Body of pancreas (tissue), 4 donors: ENCODE measurements around the gene NFS1. TPM values are rescaled to one million over a fixed set of nuclear protein-coding genes. Genes with fewer than 3 reads are reported as not detected.
"Not testable (repeated sequence)": the region's sequence is repeated elsewhere in the genome, so short reads cannot be mapped to it uniquely, and the experiment has no call there.

Source experiments
- ATAC-seq: fragments of 150-250 bp; one replicate; pipeline ENCODE4 v1.9.1; 2016
- DNase-seq, 4 donors: peaks; one replicate each; pipeline ENCODE4 v3.0.0-alpha.2; 2019
- H3K27ac ChIP-seq, 4 donors: fragments of 200-600 bp; sonication (generic); 1 replicate in 3 of 4; 2 replicates in 1 of 4; pipeline versions ENCODE4 v1.5.1 to v1.6.1; 2016 to 2019; ENCODE audit warnings: mild to moderate bottlenecking in 1 of 4, mixed read lengths in 1 of 4, moderate library complexity in 1 of 4
- H3K27me3 ChIP-seq, 2 donors: fragments of 200-600 bp; sonication (generic); one replicate each; pipeline ENCODE4 v1.6.0; 2016; ENCODE audit warnings: mild to moderate bottlenecking in 1 of 2
- H3K36me3 ChIP-seq, 2 donors: fragments of 200-600 bp; sonication (generic); replicated peaks in 1 of 2; 2 replicates each; pipeline ENCODE4 v1.5.1; 2016; ENCODE audit warnings: low read depth in 2 of 2; ENCODE audit not compliant: insufficient read depth in 1 of 2
- H3K4me1 ChIP-seq: fragments of 200-600 bp; sonication (generic); one replicate; pipeline ENCODE4 v1.6.0; 2016
- H3K4me3 ChIP-seq, 2 donors: fragments of 200-600 bp; sonication (generic); 1 replicate in 1 of 2; 2 replicates in 1 of 2; pipeline ENCODE4 v1.5.1; 2016 to 2019
- H3K9me3 ChIP-seq, 3 donors: fragments of 200-600 bp; sonication (generic); 1 replicate in 2 of 3; 2 replicates in 1 of 3; pipeline ENCODE4 v1.5.1; 2016
- POLR2A ChIP-seq, 3 donors: fragments of 450-650 bp; IDR thresholded peaks; one replicate each; pipeline ENCODE4 v1.6.1; 2016; ENCODE audit warnings: antibody characterized with exemption in 3 of 3, mild to moderate bottlenecking in 2 of 3
- WGBS, 2 donors: methylation state at CpG; one replicate each; pipeline ENCODE4 v1.1.5; 2017; 5-methylcytosine and 5-hydroxymethylcytosine counted together
- intact Hi-C: fragments of 100-400 bp; cut with DNase I; formaldehyde crosslinking; loops from one replicate; pipeline ENCODE4 v1.15.1; 2023
- total RNA-seq, 2 donors: library from RNA; depleted of rRNA; stranded (reverse); fragments of >200 nt; gene quantifications; one replicate each; pipeline ENCODE4 v1.1.0, GENCODE V29; 2016
- TF ChIP-seq, protein P1 (sequence below), 7 experiments: fragments of 450-650 bp in 4 of 7; fragments of 200-600 bp in 3 of 7; sonication (generic) in 3 of 7; IDR thresholded peaks; one replicate each; pipeline ENCODE4 v1.5.1; 2016 to 2019; ENCODE audit warnings: antibody characterized with exemption in 7 of 7

The NFS1 gene
- total RNA-seq, 2 donors from 2014 or later: 15.8 to 22.1 TPM

DNA sequence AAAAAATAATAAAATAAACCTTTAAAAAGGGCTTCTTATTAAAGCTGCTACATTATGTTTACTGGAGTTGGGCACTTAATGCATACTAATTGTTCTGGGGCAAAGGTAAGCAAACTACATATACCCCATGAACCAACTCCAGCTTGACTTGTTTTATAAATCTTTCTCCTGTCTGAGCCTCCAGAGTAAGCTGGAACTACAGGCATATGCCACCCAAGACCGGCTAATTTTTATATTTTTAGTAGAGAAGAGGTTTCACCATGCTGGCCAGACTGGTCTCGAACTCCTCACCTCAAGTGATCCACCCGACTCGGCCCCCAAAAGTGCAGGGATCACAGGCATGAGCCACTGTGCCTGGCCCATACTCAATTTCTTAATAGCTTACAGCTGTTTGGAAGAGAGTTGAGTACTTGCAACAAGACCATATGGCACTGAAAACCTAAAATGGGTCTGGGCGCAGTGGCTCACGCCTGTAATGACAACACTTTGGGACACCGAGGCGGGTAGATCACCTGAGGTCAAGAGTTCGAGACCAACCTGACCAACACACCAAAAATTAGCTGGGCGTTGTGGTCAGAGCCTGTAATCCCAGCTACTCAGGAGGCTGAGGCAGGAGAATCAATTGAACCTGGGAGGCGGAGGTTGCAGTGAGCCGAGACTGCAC is 20.0 kb upstream of the NFS1 start:
- Histone ChIP-seq H3K27me3 (no peaks in the 10 kb centered on the region), H3K36me3 (peaks cover 24 to 71% of the 10 kb centered on the region in 2 donors), H3K27ac (no peak overlapping the region), H3K4me3 (no peak overlapping the region), H3K4me1 (peaks cover 4% of the 10 kb centered on the region), H3K9me3 (no peaks in the 10 kb centered on the region)
- no peak for TF ChIP-seq POLR2A (IDR thresholded peaks at IDR 0.05)
- TF ChIP-seq, protein P1, sequence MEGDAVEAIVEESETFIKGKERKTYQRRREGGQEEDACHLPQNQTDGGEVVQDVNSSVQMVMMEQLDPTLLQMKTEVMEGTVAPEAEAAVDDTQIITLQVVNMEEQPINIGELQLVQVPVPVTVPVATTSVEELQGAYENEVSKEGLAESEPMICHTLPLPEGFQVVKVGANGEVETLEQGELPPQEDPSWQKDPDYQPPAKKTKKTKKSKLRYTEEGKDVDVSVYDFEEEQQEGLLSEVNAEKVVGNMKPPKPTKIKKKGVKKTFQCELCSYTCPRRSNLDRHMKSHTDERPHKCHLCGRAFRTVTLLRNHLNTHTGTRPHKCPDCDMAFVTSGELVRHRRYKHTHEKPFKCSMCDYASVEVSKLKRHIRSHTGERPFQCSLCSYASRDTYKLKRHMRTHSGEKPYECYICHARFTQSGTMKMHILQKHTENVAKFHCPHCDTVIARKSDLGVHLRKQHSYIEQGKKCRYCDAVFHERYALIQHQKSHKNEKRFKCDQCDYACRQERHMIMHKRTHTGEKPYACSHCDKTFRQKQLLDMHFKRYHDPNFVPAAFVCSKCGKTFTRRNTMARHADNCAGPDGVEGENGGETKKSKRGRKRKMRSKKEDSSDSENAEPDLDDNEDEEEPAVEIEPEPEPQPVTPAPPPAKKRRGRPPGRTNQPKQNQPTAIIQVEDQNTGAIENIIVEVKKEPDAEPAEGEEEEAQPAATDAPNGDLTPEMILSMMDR (IDR thresholded peaks at IDR 0.05): no peak
- no peak for ATAC-seq
- no peak for DNase-seq
- intact Hi-C loops: no loop called here
- WGBS, 2 donors: 89 to 92% methylated on average over 12 of the region's 12 CpGs

DNA sequence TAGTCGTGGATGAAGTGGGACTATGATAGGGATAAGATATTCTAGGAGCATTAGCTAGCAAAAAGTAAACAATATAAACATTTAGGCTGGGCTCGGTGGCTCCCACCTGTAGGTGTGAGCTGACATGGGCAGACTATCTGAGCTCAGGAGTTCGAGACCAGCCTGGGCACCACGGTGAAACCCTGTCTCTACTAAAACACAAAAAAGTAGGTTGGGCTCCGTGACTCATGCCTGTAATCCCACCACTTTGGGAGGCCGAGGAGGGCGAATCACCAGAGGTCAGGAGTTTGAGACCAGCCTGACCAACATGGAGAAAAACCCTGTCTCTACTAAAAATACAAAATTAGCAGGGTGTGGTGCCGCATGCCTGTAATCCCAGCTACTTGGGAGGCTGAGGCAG is 19.2 kb upstream of the NFS1 start:
- DNase-seq, intact Hi-C loops, H3K27ac ChIP-seq, H3K9me3 ChIP-seq, H3K4me3 ChIP-seq, ATAC-seq, H3K27me3 ChIP-seq, H3K4me1 ChIP-seq: not testable (repeated sequence)
- WGBS, 2 donors: 92 to 95% methylated on average over 7 to 8 of the region's 8 CpGs
- peaks cover 18 to 72% of the 10 kb centered on the region in 2 donors for H3K36me3 ChIP-seq

DNA sequence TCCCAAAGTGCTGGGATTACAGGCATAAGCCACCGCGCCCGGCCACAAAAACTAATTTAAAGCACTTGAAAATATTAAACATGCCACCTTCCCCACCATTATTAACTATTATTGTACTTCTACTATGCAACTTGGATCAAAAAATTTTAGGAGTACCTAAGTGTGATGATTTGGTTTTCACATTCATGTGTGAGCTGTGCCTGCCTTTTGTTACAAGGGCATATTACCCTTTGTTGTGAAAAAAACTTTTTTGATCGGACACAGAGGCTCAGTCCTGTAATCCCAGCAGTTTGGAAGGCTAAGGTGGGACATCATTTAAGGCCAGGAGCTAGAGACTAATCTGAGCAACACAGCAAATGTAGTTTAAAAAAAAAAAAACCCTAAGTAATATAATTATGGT is 17.2 kb upstream of the NFS1 start:
- DNase-seq: no peak
- Histone ChIP-seq H3K36me3 (peaks cover 16 to 79% of the 10 kb centered on the region in 2 donors), H3K4me3 (no peak overlapping the region), H3K9me3 (no peaks in the 10 kb centered on the region), H3K27me3 (no peaks in the 10 kb centered on the region), H3K4me1 (peaks cover 1% of the 10 kb centered on the region), H3K27ac (no peak overlapping the region)
- no peak for TF ChIP-seq POLR2A (IDR thresholded peaks at IDR 0.05)
- TF ChIP-seq, protein P1 (IDR thresholded peaks at IDR 0.05): no peak
- intact Hi-C loops: no loop called here
- no peak for ATAC-seq
- 92 to 96% methylated on average over 4 of the region's 4 CpGs for WGBS, 2 donors

DNA sequence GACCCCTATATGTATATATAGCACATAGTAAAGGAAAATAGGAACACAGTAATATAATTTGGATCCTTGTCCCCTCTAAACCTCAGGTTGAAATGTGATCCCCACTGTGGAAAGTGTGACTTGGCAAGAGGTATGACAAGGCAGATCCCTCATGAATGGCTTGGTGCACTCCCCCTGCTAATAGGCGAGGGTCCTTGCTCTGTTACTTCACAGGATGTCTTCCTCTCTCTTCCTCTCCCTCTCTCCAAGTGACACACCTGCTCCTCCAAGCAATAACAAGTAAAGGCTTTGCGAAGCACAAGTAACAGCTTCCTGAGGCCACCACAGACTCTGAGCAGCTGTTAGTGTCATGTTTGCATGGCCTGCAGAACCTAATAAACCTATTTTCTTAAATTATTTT is 16.5 kb upstream of the NFS1 start:
- no peak for ATAC-seq
- intact Hi-C loops: no loop called here

DNA sequence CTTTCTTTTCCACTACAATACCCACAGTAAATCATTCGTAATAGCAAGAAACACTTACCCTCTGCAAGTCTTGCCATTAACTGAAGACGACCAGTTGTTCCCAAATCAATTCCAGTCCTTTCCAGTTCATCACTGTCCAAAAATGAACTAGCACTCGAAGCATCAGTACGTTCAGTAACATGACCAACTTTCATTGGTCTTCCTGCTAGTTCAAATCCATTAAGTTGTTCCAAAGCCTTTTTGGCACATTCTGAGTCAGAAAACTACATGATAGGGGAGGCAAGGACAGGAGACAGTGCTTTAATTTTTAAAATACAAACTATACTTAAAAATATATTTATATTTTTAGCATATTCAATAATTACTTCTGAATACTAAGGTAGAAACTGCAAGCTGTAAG is 15.0 kb upstream of the NFS1 start:
- 70% methylated on average over 4 of the region's 4 CpGs for WGBS, 2 donors
- TF ChIP-seq, protein P1 (IDR thresholded peaks at IDR 0.05): no peak
- no peak for TF ChIP-seq POLR2A (IDR thresholded peaks at IDR 0.05)
- Histone ChIP-seq H3K36me3 (peaks cover 16 to 69% of the 10 kb centered on the region in 2 donors), H3K9me3 (no peaks in the 10 kb centered on the region), H3K4me3 (no peak overlapping the region), H3K27me3 (no peaks in the 10 kb centered on the region), H3K27ac (no peak overlapping the region), H3K4me1 (peaks cover 22% of the 10 kb centered on the region)
- no peak for DNase-seq
- no peak for ATAC-seq
- intact Hi-C loops: no loop called here

More for the DNA sequence above, 16.5 kb upstream of the NFS1 start:
- TF ChIP-seq, protein P1 (IDR thresholded peaks at IDR 0.05): no peak
- TF ChIP-seq POLR2A (IDR thresholded peaks at IDR 0.05): no peak
- H3K4me3 ChIP-seq: no peak overlapping the region
- peaks cover 8% of the 10 kb centered on the region for H3K4me1 ChIP-seq
- H3K27me3 ChIP-seq: no peaks in the 10 kb centered on the region
- WGBS, 2 donors: 82 to 95% methylated on average over 2 of the region's 2 CpGs
- H3K27ac ChIP-seq: no peak overlapping the region
- H3K9me3 ChIP-seq: no peaks in the 10 kb centered on the region
- no peak for DNase-seq
- peaks cover 16 to 81% of the 10 kb centered on the region in 2 donors for H3K36me3 ChIP-seq

DNA sequence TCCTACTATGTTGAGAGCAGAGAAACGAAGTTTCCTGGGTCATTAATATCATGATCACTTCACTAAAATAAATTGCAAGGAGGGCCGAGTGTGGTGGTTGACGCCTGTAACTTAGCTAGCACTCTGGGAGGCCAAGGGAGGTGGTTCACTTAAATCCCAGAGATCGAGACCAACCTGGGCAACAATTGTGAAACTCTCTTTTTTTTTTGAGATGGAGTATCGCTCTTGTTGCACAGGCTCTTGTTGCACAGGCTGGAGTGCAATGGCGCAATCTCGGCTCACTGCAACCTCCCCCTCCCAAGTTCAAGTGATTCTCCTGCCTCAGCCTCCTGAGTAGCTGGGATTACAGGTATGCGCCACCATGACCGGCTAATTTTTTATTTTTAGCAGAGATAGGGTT is 14.0 kb upstream of the NFS1 start:
- DNase-seq, H3K27ac ChIP-seq, ATAC-seq, H3K27me3 ChIP-seq, H3K9me3 ChIP-seq, intact Hi-C loops, H3K4me3 ChIP-seq: not testable (repeated sequence)
- Histone ChIP-seq H3K36me3 (peaks cover 16 to 64% of the 10 kb centered on the region in 2 donors), H3K4me1 (peaks cover 27% of the 10 kb centered on the region)
- WGBS, 2 donors: 79 to 83% methylated on average over 9 of the region's 9 CpGs
